NK-92 treated with Interleukin-12 subunit alpha and Interleukin-12 subunit beta, amount 100 ng/mL, for 24 hours (cell line): Measurements from ENCODE around the gene CEP97.
"Not testable (repeated sequence)": the region's sequence is repeated elsewhere in the genome, so short reads cannot be mapped to it uniquely, and the experiment has no call there.

Source experiments
- DNase-seq: peaks from one replicate; lab custom pipeline; 2025; lab: John Stamatoyannopoulos, UW

CEP97 gene

DNA sequence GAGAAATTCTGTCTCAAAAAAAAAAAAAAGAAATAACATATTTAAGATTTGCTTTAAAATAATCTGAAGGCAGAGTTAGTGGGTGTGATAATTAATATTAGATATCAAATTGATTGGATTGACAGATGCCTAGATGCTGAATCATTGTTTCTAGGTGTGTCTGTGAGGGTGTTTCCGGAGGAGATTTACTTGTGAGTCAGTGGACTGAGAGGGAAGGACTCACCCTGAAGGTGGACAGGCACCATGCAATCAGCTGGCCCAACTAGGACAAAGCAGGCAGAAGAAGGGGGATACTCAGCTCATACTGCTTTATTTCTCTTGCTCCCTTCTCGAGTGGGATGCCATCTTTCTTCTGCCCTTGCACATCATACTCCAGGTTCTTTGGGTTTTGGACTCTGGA lies 21.2 kb upstream of the CEP97 start:
- no peak for DNase-seq

DNA sequence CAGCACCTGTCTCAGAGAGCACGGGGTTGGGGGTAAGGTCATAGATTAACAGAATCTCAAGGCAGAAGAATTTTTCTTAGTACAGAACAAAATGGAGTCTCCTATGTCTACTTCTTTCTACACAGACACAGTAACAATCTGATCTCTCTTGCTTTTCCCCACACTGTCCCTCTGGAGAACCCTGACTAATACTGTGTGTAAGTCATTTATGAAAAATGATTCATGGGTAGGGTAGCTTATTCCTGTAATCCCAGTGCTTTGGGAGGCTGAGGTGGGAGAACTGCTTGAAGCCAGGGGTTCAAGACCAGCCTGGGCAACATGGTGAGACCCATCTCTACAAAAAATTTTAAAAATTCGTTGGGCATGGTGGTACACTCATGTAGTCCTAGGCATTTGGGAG lies 19.8 kb upstream of the CEP97 start:
- DNase-seq: not testable (repeated sequence)

DNA sequence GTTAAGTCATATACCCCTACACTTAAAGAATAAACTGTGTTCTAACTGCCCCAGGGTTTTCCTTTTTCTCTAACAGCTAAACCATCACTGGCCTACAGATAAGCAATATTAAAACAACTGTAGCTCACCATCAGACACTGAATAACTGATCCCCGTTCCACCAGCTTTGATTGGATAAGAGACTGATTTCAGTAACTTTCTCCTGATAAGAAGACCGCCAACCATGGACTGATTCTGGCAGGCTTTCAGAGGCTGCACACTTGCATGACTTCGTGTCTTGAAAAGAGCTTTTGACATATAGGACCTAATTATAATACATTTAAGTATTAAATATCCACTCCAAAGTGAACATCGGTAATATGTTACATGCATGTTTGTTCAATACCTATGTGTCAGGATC lies 15.3 kb upstream of the CEP97 start:
- no peak for DNase-seq

DNA sequence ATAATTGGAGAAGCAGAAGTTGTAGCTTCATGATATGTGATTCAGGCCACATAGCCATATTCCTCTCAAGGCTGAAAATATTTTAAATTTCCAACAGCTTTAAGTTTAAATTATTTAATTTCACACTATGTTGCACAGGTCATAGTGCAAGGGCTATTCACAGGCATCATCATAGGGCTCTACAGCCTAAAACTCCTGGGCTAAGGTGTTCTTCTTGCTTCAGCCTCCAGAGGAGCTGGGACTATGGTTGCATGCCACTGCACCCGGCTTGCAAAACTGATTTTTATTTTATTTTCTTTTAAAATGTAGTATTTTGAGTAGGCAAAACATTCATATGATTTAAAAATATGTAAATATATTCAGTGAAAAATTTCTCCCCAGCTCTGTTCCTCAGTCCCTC lies 6.0 kb upstream of the CEP97 start:
- no peak for DNase-seq

DNA sequence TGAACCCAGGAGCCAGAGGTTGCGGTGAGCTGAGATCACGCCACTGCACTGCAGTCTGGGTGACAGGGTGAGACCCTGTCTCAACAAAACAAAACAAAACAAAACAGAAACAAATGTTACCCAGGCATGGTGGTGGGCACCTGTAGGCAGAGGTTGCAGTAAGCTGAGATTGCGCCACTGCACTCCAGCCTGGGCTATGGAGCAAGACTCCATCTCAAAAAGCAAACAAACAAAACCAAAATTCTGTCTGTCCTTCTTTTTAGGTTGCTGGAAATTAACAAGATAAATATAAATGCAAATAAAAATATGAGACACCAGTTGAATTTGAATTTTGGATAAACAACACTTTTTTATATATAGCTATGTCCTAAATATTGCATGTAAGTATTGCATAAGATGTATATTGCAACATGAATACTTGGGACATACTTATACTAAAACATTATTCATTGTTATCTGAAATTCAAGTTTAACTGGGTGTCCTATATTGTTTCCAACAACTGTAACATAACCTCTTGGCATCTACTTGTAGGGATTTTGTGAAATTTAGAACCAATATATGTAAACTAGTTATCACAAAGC lies 4.7 kb upstream of the CEP97 start:
- no peak for DNase-seq

DNA sequence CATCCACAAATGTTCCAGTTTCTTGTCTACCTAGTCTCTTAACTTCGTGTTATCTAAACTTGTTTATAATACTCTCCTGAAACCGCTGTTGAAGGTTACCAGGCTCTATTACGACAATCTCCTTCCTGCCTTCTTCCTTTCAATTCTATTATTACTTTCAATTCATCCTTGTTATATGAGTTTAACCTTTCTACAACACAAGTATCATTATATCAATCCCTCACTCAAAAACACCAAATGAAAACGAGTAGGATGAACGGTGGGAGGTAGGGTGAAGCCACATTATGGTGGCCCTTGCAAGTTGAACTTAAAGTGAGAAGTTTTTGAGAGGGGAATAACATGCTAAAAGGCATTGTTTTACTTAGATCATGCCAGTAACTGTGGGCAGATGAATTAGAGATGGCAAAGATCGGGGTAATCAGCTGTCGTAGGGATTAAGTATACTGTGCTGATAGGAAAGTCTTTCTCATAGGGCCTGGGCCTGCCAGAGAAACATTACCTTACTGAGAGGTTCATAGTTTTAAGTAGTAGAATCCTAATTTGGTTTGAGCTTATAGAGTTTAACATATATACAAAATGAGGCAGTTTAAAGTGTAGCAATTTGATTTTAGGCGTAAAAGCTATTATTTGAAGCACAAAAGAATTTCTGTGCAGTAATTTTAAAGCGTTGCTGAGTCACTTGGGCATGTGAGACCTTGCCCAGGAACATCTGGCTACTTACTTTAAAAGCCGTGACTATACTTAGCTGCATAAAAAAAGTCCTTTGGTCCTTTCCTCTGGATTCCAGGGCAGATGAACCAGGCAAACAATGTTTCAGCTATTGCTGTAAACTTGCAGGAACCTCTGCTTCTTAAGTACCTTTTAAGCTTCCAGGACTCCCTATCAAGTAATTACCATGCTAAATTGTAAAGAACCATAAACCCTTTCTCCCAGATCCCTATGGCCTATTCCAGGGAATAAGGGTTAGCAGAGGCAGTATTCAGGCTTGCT lies 3.3 kb upstream of the CEP97 start:
- DNase-seq: no peak

DNA sequence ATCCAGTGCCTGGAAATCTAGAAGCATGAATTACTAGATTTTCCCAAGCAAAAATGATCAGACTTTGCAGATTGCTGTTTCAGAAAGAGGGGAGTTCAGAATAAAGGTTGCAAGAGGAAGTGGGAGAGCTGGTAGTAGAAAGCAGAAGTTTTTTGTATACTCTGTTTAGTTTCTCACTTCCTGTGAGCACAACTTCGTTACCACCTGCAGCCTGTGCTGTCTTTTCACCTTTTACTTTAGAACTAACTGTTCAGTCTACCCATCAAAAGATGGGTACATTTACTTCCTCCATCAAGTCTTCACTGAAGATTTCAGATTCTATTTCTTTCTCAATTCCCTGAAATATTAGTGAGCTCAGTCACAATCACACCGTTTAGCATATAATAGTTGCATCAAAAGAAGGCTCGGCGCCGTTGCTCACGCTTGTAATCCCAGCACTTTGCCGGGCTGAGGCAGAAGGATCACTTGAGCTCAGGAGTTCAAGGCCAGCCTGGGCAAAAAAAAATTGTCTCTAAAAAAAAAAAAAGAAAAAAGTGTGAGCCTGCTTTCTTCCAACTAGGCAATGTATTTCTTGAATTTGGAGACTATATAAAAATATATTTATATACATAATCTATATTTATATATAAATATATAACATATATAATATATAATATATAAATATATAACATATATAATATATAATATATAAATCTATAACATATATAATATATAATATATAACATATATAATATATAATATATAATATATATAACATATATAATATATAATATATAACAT lies 1.8 kb upstream of the CEP97 start:
- DNase-seq: no peak

DNA sequence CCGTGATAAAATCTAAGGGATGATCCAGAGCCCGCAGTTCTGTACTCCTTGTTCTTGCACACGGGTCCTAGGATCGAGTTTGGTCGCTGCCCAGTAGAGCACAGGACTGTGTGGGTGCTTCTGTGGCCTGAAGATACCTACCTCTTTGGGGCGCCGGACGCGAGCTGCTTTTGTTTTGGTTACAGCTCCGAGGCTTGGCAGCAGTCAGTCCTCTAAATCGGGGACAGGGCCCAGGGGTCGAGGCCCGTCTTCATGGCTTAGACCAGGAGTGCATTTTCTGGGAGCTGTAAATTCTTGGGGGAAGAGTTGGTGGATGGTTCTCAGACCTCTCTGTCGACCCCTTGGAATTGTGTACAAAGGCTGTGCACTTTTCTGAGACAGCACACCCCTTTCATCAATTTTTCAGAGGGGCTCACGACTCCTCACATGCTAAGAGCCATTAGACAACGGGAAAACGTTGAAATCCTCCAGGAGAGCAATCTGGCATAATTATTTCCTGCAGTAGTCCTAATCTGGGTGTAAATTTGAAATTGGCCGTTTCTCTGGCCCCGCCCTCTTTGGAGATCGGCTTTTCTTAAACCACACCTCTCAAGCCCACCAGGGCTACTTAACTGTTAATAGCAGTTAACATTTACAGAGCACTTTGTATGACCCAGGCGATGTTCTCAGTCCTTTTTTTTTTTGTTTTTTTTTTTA lies 928 bp downstream of the CEP97 start:
- DNase-seq: peak; percentile 33

DNA sequence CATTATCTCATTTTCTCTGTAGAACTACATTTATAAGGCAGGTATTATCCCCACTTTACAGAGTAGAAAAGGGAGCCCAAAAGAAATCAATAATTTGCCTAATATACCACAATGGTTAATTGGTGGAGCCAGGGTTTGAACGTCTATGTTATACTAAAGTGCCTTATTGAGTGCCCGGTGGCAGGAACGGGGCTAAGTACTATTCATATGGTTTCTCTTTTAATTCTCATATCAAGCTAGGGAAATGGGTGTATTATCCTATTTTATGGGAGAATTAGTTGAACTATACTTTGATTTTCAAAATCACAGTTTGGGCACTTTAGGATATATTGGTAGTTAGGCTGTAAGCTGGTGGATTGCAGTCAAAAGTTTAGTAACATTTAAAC lies 1.5 kb downstream of the CEP97 start:
- no peak for DNase-seq

DNA sequence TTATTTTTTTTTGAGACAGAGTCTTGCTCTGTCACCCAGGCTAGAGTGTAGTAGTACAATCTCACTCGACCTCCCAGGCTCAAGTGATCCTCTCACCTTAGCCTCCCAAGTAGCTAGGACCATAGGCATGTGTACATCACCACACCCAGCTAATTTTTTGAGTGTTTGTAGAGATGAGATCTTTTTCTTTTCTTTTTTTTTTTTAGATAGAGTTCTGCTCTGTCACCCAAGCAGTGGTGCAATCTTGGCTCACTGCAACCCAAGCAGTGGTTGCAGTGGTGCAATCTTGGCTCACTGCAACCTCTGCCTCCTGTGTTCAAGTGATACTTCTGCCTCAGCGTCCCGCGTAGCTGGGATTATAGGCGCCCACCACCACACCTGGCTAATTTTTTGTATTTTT lies 5.2 kb downstream of the CEP97 start:
- no peak for DNase-seq

DNA sequence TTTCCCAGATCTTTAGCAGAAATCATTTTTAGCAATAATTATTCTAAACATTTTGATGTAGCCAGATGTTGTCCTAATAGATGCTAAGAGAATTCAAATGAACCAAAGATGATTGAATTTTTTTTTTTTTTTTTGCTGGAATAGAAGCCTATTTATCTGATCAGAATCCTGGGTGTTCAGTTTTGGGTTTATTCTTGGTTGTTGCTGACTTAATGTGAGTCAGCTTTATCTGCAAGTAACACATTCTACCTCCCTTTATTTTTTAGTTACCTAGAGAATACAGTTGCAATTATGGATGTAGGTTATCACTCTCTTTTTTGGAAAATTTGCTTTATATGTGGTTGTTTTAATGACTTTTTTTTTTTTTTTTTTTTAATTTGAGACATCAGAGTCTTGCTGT lies 6.4 kb downstream of the CEP97 start:
- no peak for DNase-seq

DNA sequence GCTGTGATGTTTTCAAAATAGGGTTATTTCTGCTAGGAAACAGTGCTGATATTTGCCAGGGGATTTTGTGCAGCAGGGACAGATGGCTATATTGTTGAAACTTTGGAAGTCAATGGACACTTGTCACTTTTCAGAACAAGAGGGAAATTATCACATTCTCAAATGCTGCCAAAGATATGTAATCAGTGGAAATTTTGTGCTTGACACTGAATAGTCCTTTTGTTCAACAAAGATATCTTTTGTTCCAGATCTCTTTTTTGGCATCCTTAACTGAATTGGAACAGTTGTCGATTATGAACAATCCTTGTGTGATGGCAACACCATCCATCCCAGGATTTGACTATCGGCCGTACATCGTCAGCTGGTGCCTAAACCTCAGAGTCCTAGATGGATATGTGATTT lies 7.8 kb downstream of the CEP97 start:
- no peak for DNase-seq

DNA sequence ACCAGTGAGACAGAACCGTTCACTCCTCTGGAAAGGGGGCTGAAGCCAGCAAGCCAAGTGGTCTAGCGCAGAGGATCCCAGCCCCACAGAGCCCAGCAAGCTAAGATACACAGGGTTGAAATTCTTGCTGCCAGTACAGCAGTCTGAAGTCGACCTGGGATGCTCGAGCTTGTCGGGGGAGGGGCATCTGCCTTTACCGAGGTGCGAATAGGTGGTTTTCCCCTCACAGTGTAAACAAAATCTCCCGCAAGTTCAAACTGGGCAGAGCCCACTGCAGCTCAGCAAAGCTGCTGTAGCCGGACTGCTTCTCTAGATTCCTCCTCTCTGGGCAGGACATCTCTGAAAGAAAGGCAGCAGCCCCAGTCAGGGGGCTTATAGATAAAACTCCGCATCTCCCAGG lies 11.4 kb downstream of the CEP97 start:
- no peak for DNase-seq

DNA sequence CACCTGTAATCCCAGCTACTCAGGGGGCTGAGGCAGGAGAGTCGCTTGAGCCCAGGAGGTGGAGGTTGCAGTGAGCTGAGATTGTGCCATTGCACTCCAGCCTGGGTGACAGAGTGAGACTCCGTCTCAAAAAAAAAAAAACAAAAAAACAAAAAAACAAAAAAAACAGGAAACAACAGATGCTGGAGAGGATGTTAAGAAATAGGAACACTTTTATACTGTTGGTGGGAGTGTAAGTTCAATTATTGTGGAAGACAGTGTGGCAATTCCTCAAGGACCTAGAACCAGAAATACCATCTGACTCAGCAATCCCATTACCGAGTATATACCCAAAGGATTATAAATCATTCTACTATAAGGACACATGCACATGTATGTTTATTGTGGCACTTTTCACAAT lies 17.5 kb downstream of the CEP97 start:
- not testable (repeated sequence) for DNase-seq

DNA sequence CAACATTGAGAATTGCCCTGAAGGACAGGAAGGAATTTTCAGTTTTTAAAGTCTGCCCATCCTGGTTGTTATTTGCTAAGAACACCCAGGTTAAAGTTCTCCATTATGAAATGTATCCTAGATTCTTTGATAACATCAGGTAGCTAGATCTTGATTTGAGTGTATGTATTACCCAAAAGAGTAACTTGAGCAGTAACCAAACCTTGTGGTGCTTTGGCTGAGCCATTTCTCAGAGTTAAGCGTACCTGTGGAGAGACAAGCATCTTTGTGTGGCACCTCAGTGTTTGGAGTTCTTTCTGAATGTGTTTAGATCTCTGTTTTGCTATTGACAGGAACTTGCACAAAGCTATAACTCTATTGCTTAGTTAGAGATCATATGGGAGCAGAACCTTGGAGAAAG lies 20.4 kb downstream of the CEP97 start:
- DNase-seq: no peak

DNA sequence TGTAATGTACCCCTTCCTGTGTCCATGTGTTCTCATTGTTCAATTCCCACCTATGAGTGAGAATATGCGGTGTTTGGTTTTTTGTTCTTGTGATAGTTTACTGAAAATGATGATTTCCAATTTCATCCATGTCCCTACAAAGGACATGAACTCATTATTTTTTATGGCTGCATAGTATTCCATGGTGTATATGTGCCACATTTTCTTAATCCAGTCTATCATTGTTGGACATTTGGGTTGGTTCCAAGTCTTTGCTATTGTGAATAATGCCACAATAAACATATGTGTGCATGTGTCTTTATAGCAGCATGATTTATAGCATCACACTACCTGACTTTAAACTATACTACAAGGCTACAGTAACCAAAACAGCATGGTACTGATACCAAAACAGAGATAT lies 21.5 kb downstream of the CEP97 start:
- DNase-seq: not testable (repeated sequence)

DNA sequence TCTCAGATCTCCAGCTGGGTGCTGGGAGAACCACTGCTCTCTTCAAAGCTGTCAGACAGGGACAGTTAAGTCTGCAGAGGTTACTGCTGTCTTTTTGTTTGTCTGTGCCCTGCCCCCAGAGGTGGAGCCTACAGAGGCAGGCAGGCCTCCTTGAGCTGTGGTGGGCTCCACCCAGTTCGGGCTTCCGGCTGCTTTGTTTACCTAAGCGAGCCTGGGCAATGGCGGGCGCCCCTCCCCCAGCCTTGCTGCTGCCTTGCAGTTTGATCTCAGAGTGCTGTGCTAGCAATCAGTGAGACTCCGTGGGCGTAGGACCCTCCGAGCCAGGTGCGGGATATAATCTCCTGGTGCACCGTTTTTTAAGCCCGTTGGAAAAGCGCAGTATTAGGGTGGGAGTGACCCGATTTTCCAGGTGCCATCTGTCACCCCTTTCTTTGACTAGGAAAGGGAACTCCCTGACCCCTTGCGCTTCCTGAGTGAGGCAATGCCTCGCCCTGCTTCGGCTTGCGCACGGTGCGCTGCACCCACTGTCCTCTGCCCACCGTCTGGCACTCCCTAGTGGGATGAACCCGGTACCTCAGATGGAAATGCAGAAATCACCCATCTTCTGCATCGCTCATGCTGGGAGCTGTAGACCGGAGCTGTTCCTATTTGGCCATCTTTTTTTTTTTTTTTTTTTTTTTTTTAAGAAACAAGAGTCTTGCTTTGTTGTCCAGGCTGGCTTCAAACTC lies 29.1 kb downstream of the CEP97 start:
- not testable (repeated sequence) for DNase-seq

DNA sequence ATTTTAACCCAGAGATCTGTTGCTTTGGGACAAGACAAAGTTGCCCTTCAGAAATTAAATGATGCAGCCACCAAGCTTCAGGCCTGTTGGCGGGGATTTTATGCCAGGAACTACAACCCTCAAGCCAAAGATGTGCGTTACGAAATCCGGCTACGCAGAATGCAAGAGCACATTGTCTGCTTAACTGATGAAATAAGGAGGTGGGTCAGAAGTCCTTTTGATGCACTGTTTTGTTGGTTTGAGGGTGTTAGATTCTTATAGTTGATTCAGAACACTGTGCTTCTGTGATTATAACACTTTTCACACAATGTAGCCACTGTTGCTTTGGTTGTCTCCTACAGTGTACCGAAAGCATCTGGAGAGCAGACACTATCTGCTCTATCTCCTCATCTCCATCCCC lies 33.8 kb downstream of the CEP97 start:
- no peak for DNase-seq

DNA sequence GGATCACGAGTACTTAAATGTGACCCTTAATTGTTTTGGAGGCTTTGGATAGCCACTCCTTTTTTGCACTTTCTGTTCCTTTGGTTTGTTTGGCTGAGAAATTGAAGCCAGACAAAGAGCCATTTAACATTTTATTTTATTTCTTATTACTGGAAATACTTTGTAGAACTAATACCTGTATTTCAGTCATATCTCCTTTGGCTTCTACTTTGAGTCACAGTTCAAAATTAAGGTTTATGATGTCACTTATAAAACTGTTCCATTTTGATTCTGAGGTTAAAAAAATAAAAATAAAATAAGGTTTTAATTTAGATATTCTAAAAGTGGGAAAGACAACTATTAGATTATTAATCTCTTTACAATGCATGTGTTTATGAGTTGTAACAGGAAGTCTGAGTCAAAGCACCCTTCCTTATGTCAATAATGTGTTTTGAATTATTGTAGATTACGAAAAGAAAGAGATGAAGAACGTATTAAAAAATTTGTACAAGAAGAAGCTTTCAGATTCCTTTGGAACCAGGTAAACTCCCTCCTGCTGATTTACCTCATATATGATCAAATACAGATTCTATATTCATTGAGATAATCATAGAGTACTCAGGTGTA lies 37.7 kb downstream of the CEP97 start:
- no peak for DNase-seq

DNA sequence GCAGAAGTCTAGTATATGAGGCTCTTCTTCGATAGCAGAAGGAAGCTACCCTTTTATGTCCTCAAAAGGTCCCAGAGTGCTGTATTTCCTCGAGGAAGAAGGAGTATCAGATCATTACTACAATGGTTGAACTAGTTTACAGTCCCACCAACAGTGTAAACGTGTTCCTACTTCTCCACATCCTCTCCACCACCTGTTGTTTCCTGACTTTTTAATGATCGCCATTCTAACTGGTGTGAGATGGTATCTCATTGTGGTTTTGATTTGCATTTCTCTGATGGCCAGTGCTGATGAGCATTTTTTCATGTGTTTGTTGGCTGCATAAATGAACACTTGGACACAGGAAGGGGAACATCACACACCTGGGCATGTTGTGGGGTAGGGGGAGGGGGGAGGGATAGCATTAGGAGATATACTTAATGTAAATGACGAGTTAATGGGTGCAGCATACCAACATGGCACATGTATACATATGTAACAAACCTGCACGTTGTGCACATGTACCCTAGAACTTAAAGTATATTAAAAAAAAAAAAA lies 53.4 kb downstream of the CEP97 start:
- DNase-seq: not testable (repeated sequence)
